ENCODE data around the gene ZMYND8.
"Not testable (repeated sequence)": the region's sequence is repeated elsewhere in the genome, so short reads cannot be mapped to it uniquely, and the experiment has no call there.

The ZMYND8 gene

GRCh38 chr20:47310729-47311128 is 45.8 kb downstream of the ZMYND8 start:
- DNase-seq (ENCODE audit: low read depth in 2 of 2): no peak

GRCh38 chr20:47309806-47310426 is 46.6 kb downstream of the ZMYND8 start:
- DNase-seq (ENCODE audit: low read depth in 2 of 2): no peak

DNA sequence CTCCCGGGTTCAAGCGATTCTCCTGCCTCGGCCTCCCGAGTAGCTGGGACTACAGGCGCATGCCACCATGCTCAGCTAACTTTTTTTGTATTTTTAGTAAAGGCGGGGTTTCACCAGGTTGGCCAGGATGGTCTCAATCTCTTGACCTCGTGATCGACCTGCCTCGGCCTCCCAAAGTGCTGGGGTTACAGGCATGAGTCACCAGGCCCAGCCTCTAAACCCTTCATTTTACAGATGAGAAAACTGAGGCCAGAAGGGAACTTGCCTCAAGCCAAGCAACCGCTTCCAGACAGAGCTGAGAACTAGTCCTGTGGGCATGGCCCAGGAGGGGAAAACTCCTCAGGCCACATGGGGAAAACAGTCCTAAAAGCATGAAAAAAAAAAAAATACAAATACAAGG is 47.1 kb downstream of the ZMYND8 start:
- no peak for DNase-seq (ENCODE audit: low read depth in 2 of 2)

GRCh38 chr20:47307569-47307968 is 48.9 kb downstream of the ZMYND8 start:
- not testable (repeated sequence) for DNase-seq (ENCODE audit: low read depth in 2 of 2)

- DNase-seq (ENCODE audit: low read depth in 2 of 2): no peak
Measured at GRCh38 chr20:47306755-47307370, 49.6 kb downstream of the ZMYND8 start.

- no peak for DNase-seq (ENCODE audit: low read depth in 2 of 2)
Measured at GRCh38 chr20:47306095-47306494, 50.4 kb downstream of the ZMYND8 start.

DNA sequence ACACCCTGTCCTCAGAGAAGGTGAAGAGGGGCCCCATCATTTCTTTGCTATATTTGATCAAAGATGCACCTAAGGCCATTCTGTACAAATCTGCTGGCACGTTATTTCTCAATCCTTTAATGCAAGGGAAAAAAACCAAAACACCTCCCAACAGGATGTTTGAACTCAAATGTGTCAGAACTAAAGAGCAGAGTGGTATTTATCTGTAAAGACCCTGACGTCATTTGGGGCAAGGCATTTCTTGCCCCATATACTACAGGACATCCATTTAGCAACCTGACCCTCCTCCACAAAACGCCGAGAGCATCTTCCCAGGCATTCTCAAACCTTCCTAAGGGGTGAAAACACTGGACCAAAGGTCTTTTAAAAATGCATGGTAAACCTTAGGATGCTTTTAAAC is 50.8 kb downstream of the ZMYND8 start:
- no peak for DNase-seq (ENCODE audit: low read depth in 2 of 2)

- no peak for DNase-seq (ENCODE audit: low read depth in 2 of 2)
Measured at GRCh38 chr20:47304287-47304686, 52.2 kb downstream of the ZMYND8 start.

DNA sequence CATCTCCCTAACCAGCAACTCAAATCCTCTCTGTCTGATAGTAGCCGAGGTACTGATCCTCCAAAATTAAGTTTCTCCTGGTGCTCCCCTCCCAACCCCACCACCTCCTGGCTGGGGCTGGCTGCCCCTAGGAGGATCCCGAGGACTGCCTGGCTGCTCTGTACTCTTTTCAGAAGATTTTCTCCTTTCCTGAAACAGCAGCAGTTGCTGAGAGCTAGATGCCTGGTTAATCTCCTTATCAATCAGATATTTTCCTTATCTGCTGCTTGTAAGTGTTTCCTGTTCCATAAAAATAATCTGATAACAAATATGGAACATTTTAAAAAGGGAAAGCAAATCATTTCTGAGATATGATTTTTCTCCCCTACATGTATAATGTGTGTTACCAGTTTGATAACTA is 52.8 kb downstream of the ZMYND8 start:
- DNase-seq (ENCODE audit: low read depth in 2 of 2): no peak

DNA sequence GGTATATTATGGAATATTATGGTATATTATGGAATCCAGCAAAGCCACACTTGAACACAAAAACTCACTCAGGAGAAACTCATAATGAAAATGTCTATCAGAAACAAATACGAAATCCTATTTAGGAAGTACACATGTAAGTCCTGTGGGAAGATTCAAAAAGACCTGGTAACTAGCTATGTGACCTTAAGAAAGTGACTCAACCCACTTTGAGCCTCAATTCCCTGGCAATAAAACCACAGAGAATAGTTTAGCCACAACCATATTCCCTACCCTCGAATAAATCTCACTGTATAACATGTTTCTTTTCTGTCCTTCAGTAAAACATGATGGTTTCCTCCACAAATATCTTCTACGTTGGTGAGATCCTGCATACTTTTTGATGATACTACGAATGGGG is 56.4 kb downstream of the ZMYND8 start:
- DNase-seq (ENCODE audit: low read depth in 2 of 2): no peak

GRCh38 chr20:47298624-47299023 is 57.9 kb downstream of the ZMYND8 start:
- DNase-seq (ENCODE audit: low read depth in 2 of 2): no peak

GRCh38 chr20:47297746-47298145 is 58.8 kb downstream of the ZMYND8 start:
- no peak for DNase-seq (ENCODE audit: low read depth in 2 of 2)

DNA sequence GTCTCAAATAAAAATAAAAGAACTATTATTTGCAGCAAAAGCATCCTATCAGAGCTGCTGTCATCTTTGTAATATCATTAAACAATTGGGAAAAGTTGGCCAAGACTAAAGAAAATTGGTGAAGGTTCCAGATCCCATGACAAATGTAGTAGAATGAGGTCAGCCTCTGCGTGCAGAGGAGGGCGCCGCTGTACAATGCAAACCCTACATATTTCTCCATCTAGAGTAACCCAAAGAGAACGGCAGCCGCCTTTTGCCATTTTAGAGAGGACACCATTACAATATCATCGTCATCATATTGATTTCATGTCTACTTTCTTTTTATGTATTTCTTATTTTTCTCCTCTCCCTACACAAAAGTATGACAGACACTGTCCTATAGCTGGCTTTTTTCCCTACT is 59.5 kb downstream of the ZMYND8 start:
- no peak for DNase-seq (ENCODE audit: low read depth in 2 of 2)

- DNase-seq (ENCODE audit: low read depth in 2 of 2): no peak
Measured at GRCh38 chr20:47295921-47296426, 60.5 kb downstream of the ZMYND8 start.

- DNase-seq (ENCODE audit: low read depth in 2 of 2): no peak
Measured at GRCh38 chr20:47295129-47295813, 61.2 kb downstream of the ZMYND8 start.

DNA sequence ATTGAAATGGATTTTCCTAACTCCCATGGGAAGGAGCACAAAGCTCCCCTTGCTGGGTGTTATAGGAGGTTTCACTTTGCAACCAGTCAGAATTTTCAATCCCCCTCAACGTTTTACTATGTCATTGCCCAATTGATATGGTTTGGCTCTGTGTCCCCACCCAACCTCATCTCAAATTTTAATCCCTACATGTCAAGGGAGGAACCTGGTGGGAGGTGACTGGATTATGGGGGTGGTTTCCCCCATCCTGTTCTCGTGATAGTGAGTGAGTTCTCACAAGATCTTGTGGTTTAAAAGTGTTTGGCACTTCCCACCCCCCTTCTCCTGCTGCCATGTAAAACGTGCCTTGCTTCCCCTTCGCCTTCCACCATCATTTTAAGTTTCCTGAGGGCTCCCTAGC is 62.9 kb downstream of the ZMYND8 start:
- no peak for DNase-seq (ENCODE audit: low read depth in 2 of 2)

GRCh38 chr20:47292581-47292980 is 63.9 kb downstream of the ZMYND8 start:
- no peak for DNase-seq (ENCODE audit: low read depth in 2 of 2)

- no peak for DNase-seq (ENCODE audit: low read depth in 2 of 2)
Measured at GRCh38 chr20:47290666-47291430, 65.7 kb downstream of the ZMYND8 start.

DNA sequence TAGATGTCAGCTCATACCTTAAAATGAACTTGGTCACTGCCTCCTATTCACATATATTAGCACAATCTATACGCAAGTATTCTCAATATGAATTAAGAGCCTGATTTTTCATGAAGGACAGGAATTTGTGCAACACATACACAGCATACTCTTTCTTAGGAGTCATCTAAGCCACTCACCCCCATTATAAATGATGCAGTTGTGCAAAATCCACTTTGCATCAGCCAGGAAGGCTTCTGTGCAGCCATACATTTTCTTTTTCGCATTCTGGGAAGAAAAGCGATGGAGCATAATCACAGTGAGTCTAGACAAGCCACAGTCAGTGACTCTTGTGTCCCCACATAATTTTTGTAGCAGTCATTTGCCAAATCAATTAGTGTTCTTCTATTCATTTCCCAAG is 66.5 kb downstream of the ZMYND8 start:
- no peak for DNase-seq (ENCODE audit: low read depth in 2 of 2)

GRCh38 chr20:47289096-47289495 is 67.4 kb downstream of the ZMYND8 start:
- no peak for DNase-seq (ENCODE audit: low read depth in 2 of 2)

- not testable (repeated sequence) for DNase-seq (ENCODE audit: low read depth in 2 of 2)
Measured at GRCh38 chr20:47288530-47288929, 68.0 kb downstream of the ZMYND8 start.

DNA sequence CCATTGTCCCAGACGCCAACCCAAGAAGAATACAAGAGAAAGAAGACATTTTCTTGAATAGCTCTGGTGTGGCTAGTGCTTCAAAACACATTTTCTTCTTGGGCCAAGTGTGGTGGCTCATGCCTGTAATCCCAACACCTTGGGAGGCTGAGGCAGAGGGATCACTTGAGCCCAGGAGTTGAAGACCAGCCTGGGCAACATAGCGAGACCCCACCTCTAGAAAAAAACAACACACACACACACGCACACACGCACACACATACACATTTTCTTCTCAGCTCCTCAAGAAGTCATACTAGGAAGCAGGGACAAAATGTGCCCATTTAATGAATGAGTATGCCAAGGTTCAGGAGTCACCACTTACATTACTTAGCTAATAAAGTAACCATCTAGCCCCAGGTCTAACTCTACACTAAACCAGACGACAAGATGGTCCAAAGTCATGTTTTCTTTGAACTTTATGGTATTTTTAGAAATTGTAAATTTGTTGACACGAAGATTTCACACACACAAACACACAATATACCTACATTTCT is 68.8 kb downstream of the ZMYND8 start:
- DNase-seq (ENCODE audit: low read depth in 2 of 2): no peak
